WI38 (cell line): ENCODE measurements around the gene SCN3B.

Experiments
- H3K4me3 ChIP-seq: 2 replicates; pipeline ENCODE4 v1.5.1; 2011; ENCODE audit warnings: low read depth, mild to moderate bottlenecking, control low read depth, low read length
- CTCF ChIP-seq: IDR thresholded peaks from 2 replicates; pipeline ENCODE4 v1.5.1; 2012; ENCODE audit warnings: low read depth, mild to moderate bottlenecking, control low read depth, low read length

Gene SCN3B

GRCh38 chr11:123641495-123641840 is 13.0 kb downstream of the SCN3B start:
- no peak overlapping the region for H3K4me3 ChIP-seq
- no peak for TF ChIP-seq CTCF

- no peak overlapping the region for H3K4me3 ChIP-seq
- TF ChIP-seq CTCF = peak; percentile 83
These were observed 13.5 kb downstream of the SCN3B start for GRCh38 chr11:123640677-123641494.

GRCh38 chr11:123640029-123640428 is 14.4 kb downstream of the SCN3B start:
- TF ChIP-seq CTCF = no peak
- H3K4me3 ChIP-seq = no peak overlapping the region

- H3K4me3 ChIP-seq = no peak overlapping the region
These were observed 24.3 kb downstream of the SCN3B start for GRCh38 chr11:123630126-123630608.

GRCh38 chr11:123628936-123629683 is 25.3 kb downstream of the SCN3B start:
- TF ChIP-seq CTCF = no peak
- no peak overlapping the region for H3K4me3 ChIP-seq

More at GRCh38 chr11:123630126-123630608, 24.3 kb downstream of the SCN3B start:
- no peak for TF ChIP-seq CTCF

GRCh38 chr11:123624974-123625373 is 29.4 kb downstream of the SCN3B start:
- no peak overlapping the region for H3K4me3 ChIP-seq
- TF ChIP-seq CTCF = no peak

- TF ChIP-seq CTCF = no peak
These were observed 31.8 kb downstream of the SCN3B start for GRCh38 chr11:123622576-123622975.

More at GRCh38 chr11:123622576-123622975, 31.8 kb downstream of the SCN3B start:
- H3K4me3 ChIP-seq = no peak overlapping the region
